HepG2 (cell line): ENCODE measurements around the gene USF2. TPM values are rescaled to one million over a fixed set of nuclear protein-coding genes. Genes with fewer than 3 reads are reported as not detected.

Experiments used
- CC2D1A ChIP-seq: sonication (generic); formaldehyde crosslinking; IDR thresholded peaks from 2 replicates; pipeline ENCODE4 v1.8.1; 2023; ENCODE audit warnings: mild to moderate bottlenecking, missing genetic modification reagents
- CHCHD3 ChIP-seq: sonication (generic); formaldehyde crosslinking; IDR thresholded peaks from 2 replicates; pipeline ENCODE4 v1.8.0; 2022; ENCODE audit warnings: mild to moderate bottlenecking, missing genetic modification reagents, moderate library complexity
- EZH2 ChIP-seq: conservative IDR thresholded peaks from 2 replicates; pipeline ENCODE4 v1.6.1; 2012; ENCODE audit warnings: mild to moderate bottlenecking, low read depth, low read length, moderate library complexity
- HDAC2 ChIP-seq: sonication (generic); formaldehyde crosslinking; IDR thresholded peaks from 2 replicates; pipeline ENCODE4 v1.4.0; 2020; ENCODE audit warnings: missing genetic modification reagents
- HES4 ChIP-seq: sonication (generic); formaldehyde crosslinking; IDR thresholded peaks from 2 replicates; pipeline ENCODE4 v1.9.0; 2021; ENCODE audit warnings: mild to moderate bottlenecking, missing genetic modification reagents, borderline replicate concordance
- HOXA9 ChIP-seq: sonication (generic); formaldehyde crosslinking; IDR thresholded peaks from 2 replicates; pipeline ENCODE4 v1.8.1; 2022; ENCODE audit warnings: missing genetic modification reagents, mild to moderate bottlenecking, moderate library complexity, borderline replicate concordance
- IRX3 ChIP-seq: sonication (generic); formaldehyde crosslinking; IDR thresholded peaks from 2 replicates; pipeline ENCODE4 v1.8.1; 2023; ENCODE audit warnings: mild to moderate bottlenecking, low read depth, missing genetic modification reagents, borderline replicate concordance
- ISX ChIP-seq: sonication (generic); formaldehyde crosslinking; conservative IDR thresholded peaks from 2 replicates; pipeline ENCODE4 v1.5.0; 2020; ENCODE audit warnings: missing genetic modification reagents
- KDM5A ChIP-seq: fragments of 200-600 bp; sonication (generic); IDR thresholded peaks from 2 replicates; pipeline ENCODE4 v1.7.0; 2018; ENCODE audit warnings: antibody characterized with exemption, mild to moderate bottlenecking, low read length, borderline replicate concordance
- KLF11 ChIP-seq: IDR thresholded peaks from 2 replicates; pipeline ENCODE4 v1.6.1; 2016; ENCODE audit warnings: missing compliant biosample characterization
- KLF13 ChIP-seq: sonication (generic); formaldehyde crosslinking; IDR thresholded peaks from 2 replicates; pipeline ENCODE4 v1.4.0; 2020; ENCODE audit warnings: mild to moderate bottlenecking, missing genetic modification reagents
- MTF1 ChIP-seq: sonication (generic); formaldehyde crosslinking; IDR thresholded peaks from 2 replicates; pipeline ENCODE4 v1.5.0; 2020; ENCODE audit warnings: missing genetic modification reagents
- MXI1 ChIP-seq: IDR thresholded peaks from 3 replicates; pipeline ENCODE4 v1.6.1; 2012; ENCODE audit warnings: low read depth, low read length, inconsistent platforms, borderline replicate concordance
- NKX3-1 ChIP-seq: sonication (generic); formaldehyde crosslinking; IDR thresholded peaks from 2 replicates; pipeline ENCODE4 v1.5.0; 2020; ENCODE audit warnings: missing genetic modification reagents
- SP2 ChIP-seq: sonication (generic); formaldehyde crosslinking; IDR thresholded peaks from 2 replicates; pipeline ENCODE4 v1.5.1; 2020; ENCODE audit warnings: mild to moderate bottlenecking, missing genetic modification reagents
- ZFP37 ChIP-seq: sonication (generic); formaldehyde crosslinking; IDR thresholded peaks from 2 replicates; pipeline ENCODE4 v1.4.0; 2020; ENCODE audit warnings: missing genetic modification reagents, borderline replicate concordance
- ZNF30 ChIP-seq: sonication (generic); formaldehyde crosslinking; IDR thresholded peaks from 2 replicates; pipeline ENCODE4 v1.5.0; 2020; ENCODE audit warnings: mild to moderate bottlenecking, missing genetic modification reagents
- ZNF33A ChIP-seq: sonication (generic); formaldehyde crosslinking; IDR thresholded peaks from 2 replicates; pipeline ENCODE4 v1.5.1; 2020; ENCODE audit warnings: missing genetic modification reagents, mild to moderate bottlenecking, moderate library complexity, borderline replicate concordance
- ZNF430 ChIP-seq: sonication (generic); formaldehyde crosslinking; IDR thresholded peaks from 2 replicates; pipeline ENCODE4 v1.9.0; 2021; ENCODE audit warnings: mild to moderate bottlenecking, missing genetic modification reagents
- ZNF558 ChIP-seq: sonication (generic); formaldehyde crosslinking; IDR thresholded peaks from 2 replicates; pipeline ENCODE4 v1.9.0; 2022; ENCODE audit warnings: mild to moderate bottlenecking, missing genetic modification reagents, borderline replicate concordance
- ZNF670 ChIP-seq: sonication (generic); formaldehyde crosslinking; IDR thresholded peaks from 2 replicates; pipeline ENCODE4 v1.8.0; 2022; ENCODE audit warnings: mild to moderate bottlenecking, missing genetic modification reagents, borderline replicate concordance
- ZNF777 ChIP-seq: sonication (generic); formaldehyde crosslinking; IDR thresholded peaks from 2 replicates; pipeline ENCODE4 v1.4.0; 2020; ENCODE audit warnings: missing genetic modification reagents
- ZNF841 ChIP-seq: sonication (generic); formaldehyde crosslinking; IDR thresholded peaks from 2 replicates; pipeline ENCODE4 v1.8.1; 2023; ENCODE audit warnings: missing genetic modification reagents, borderline replicate concordance
- ZNF878 ChIP-seq: sonication (generic); formaldehyde crosslinking; IDR thresholded peaks from 2 replicates; pipeline ENCODE4 v1.8.1; 2023; ENCODE audit warnings: mild to moderate bottlenecking, missing genetic modification reagents, moderate library complexity
- polyA plus RNA-seq, 8 experiments: library from polyadenylated mRNA; depleted of rRNA in 3 of 8; stranded (reverse) in 7 of 8; unstranded in 1 of 8; fragments of >200 nt; fragmentation: Illumina TruSeq in 4 of 8; extraction: Trizol in 4 of 8; gene quantifications; 2 replicates each; pipeline versions ENCODE4 v1.2.1 to v1.2.3, GENCODE V29; 2011 to 2016; ENCODE audit warnings: low read depth in 4 of 8, missing spikeins in 1 of 8, mixed read lengths in 1 of 8; ENCODE audit not compliant: insufficient read depth in 1 of 8
- total RNA-seq, 5 experiments: library from RNA; depleted of rRNA; stranded (reverse); fragments of >200 nt; fragmentation: Illumina TruSeq; extraction: Trizol; gene quantifications; 2 replicates each; pipeline ENCODE4 v1.2.3, GENCODE V29; 2016; ENCODE audit warnings: low read depth in 1 of 5
- TF ChIP-seq, protein P1 (sequence below): sonication (generic); formaldehyde crosslinking; IDR thresholded peaks from 2 replicates; pipeline ENCODE4 v1.5.0; 2020; ENCODE audit warnings: mild to moderate bottlenecking, missing genetic modification reagents
- TF ChIP-seq, protein P2 (sequence below): sonication (generic); formaldehyde crosslinking; IDR thresholded peaks from 2 replicates; pipeline ENCODE4 v1.8.1; 2023; ENCODE audit warnings: missing genetic modification reagents, inconsistent platforms, borderline replicate concordance
- TF ChIP-seq, protein P3 (sequence below): sonication (generic); formaldehyde crosslinking; IDR thresholded peaks from 2 replicates; pipeline ENCODE4 v1.8.1; 2023; ENCODE audit warnings: mild to moderate bottlenecking, missing genetic modification reagents

Gene USF2
- total and polyA plus RNA-seq, 2 of the 13 experiments (the other 11 are each of a cell fraction or from before 2014, with no cell fraction given): 54.9 to 106 TPM

DNA sequence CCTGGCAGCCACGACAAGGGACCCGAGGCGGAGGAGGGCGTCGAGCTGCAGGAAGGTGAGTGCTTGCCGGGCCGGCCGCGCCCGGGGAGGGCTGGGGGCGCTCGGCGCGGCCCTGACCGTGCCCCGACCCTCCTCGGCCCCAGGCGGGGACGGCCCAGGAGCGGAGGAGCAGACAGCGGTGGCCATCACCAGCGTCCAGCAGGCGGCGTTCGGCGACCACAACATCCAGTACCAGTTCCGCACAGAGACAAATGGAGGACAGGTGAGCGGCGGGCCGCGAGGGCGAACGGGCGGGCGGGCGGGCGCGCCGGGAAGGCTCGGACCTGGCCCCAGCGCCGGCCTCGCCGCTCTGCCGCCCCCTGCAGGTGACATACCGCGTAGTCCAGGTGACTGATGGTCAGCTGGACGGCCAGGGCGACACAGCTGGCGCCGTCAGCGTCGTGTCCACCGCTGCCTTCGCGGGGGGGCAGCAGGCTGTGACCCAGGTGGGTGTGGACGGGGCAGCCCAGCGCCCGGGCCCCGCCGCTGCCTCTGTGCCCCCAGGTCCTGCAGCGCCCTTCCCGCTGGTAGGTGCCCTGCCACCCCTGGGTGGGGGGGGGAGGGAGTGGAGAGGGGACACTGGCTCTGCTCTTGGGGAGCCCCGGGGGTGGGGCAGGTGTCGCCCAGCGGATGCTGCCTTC lies 816 bp downstream of the USF2 start (continued):
- TF ChIP-seq CHCHD3 (no peak), ZNF33A (CRISPR knock-in tag) (no peak), ZNF841 (CRISPR knock-in tag) (no peak), EZH2 (no peak), ZNF878 (no peak), ZNF430 (no peak), ZNF30 (CRISPR knock-in tag) (no peak), ZNF670 (no peak), KLF13 (CRISPR knock-in tag) (no peak), MTF1 (CRISPR knock-in tag) (no peak), IRX3 (CRISPR knock-in tag) (no peak), HES4 (CRISPR knock-in tag) (peak; percentile 15; the same call in 1 of the 2 replicates), MXI1 (0 out of 3 replicates have a peak, but pooled peaks have one; percentile 29), KLF11 (no peak), ZFP37 (CRISPR knock-in tag) (no peak), ZNF558 (CRISPR knock-in tag) (no peak), ZNF777 (peak; percentile 81), KDM5A (no peak), ISX (CRISPR knock-in tag) (no peak), CC2D1A (CRISPR knock-in tag) (no peak), SP2 (CRISPR knock-in tag) (peak; percentile 20; the same call in 1 of the 2 replicates), HDAC2 (CRISPR knock-in tag) (no peak; the same call in 1 of the 2 replicates), NKX3-1 (CRISPR knock-in tag) (0 out of 2 replicates have a peak, but pooled peaks have one; percentile 27), HOXA9 (no peak)
- TF ChIP-seq, protein P1, sequence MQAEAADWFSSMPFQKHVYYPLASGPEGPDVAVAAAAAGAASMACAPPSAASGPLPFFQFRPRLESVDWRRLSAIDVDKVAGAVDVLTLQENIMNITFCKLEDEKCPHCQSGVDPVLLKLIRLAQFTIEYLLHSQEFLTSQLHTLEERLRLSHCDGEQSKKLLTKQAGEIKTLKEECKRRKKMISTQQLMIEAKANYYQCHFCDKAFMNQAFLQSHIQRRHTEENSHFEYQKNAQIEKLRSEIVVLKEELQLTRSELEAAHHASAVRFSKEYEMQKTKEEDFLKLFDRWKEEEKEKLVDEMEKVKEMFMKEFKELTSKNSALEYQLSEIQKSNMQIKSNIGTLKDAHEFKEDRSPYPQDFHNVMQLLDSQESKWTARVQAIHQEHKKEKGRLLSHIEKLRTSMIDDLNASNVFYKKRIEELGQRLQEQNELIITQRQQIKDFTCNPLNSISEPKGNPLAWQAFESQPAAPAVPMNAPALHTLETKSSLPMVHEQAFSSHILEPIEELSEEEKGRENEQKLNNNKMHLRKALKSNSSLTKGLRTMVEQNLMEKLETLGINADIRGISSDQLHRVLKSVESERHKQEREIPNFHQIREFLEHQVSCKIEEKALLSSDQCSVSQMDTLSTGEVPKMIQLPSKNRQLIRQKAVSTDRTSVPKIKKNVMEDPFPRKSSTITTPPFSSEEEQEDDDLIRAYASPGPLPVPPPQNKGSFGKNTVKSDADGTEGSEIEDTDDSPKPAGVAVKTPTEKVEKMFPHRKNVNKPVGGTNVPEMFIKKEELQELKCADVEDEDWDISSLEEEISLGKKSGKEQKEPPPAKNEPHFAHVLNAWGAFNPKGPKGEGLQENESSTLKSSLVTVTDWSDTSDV (CRISPR knock-in tag): no peak
- TF ChIP-seq, protein P2, sequence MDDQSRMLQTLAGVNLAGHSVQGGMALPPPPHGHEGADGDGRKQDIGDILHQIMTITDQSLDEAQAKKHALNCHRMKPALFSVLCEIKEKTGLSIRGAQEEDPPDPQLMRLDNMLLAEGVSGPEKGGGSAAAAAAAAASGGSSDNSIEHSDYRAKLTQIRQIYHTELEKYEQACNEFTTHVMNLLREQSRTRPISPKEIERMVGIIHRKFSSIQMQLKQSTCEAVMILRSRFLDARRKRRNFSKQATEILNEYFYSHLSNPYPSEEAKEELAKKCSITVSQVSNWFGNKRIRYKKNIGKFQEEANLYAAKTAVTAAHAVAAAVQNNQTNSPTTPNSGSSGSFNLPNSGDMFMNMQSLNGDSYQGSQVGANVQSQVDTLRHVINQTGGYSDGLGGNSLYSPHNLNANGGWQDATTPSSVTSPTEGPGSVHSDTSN (CRISPR knock-in tag): no peak
- TF ChIP-seq, protein P3, sequence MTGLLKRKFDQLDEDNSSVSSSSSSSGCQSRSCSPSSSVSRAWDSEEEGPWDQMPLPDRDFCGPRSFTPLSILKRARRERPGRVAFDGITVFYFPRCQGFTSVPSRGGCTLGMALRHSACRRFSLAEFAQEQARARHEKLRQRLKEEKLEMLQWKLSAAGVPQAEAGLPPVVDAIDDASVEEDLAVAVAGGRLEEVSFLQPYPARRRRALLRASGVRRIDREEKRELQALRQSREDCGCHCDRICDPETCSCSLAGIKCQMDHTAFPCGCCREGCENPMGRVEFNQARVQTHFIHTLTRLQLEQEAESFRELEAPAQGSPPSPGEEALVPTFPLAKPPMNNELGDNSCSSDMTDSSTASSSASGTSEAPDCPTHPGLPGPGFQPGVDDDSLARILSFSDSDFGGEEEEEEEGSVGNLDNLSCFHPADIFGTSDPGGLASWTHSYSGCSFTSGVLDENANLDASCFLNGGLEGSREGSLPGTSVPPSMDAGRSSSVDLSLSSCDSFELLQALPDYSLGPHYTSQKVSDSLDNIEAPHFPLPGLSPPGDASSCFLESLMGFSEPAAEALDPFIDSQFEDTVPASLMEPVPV (CRISPR knock-in tag): no peak; the same call in 1 of the 2 replicates
